ENCODE data around the gene ABL1. TPM values are rescaled to one million over a fixed set of nuclear protein-coding genes. Genes with fewer than 3 reads are reported as not detected.
"Not testable (repeated sequence)": the region's sequence is repeated elsewhere in the genome, so short reads cannot be mapped to it uniquely, and the experiment has no call there.

Gene ABL1
- total RNA-seq, 4 donors from 2014 or later, result 58.0 to 105 (median 78.6) TPM

DNA sequence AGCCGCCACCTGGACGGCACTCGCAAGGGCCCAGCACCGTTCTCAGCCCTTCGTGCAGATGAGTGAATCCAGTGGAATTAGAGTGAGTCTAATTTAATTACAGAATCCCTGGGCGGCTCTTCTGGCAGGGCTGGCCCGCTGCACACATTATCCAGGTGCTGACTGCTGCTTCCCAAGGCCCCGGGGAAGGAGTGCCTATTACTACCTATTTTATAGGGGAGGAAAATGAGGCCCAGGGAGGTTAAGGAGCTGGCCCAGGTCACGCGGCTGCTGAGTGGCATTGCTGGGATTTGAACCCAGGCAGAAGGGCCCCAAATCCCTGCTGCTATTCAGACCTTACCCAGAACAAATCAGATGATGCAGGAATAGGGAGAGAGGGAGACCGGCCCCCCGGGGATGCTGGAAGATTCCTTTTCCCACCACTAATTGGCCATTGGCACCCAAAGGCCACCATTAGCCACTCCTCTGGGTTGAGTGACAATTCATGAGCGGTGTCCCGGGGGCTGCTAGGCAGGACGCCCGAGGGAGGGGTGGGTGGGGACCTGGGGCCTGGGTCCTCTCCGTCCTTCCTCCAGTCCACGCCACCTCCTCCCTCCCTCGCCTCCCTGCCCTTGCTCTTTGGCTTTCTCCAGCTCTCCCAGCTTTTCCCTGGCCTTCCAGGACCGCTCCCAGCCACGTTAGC lies 71.8 kb downstream of the ABL1 start:
- Histone ChIP-seq H3K9me3 (no peaks in the 10 kb centered on the region), H3K4me1 (no peaks in the 10 kb centered on the region), H3K27me3 (peaks cover 0 to 59% of the 10 kb centered on the region in 2 donors), H3K36me3 (no peaks in the 10 kb centered on the region), H3K4me3 (no peak overlapping the region), H3K27ac (no peak overlapping the region)
- no peak for DNase-seq (ENCODE audit: low spot score in 2 of 2)
- TF ChIP-seq EP300 (IDR thresholded peaks at IDR 0.05) (no peak), POLR2A (IDR thresholded peaks at IDR 0.05) (no peak)
- TF ChIP-seq, protein P1, sequence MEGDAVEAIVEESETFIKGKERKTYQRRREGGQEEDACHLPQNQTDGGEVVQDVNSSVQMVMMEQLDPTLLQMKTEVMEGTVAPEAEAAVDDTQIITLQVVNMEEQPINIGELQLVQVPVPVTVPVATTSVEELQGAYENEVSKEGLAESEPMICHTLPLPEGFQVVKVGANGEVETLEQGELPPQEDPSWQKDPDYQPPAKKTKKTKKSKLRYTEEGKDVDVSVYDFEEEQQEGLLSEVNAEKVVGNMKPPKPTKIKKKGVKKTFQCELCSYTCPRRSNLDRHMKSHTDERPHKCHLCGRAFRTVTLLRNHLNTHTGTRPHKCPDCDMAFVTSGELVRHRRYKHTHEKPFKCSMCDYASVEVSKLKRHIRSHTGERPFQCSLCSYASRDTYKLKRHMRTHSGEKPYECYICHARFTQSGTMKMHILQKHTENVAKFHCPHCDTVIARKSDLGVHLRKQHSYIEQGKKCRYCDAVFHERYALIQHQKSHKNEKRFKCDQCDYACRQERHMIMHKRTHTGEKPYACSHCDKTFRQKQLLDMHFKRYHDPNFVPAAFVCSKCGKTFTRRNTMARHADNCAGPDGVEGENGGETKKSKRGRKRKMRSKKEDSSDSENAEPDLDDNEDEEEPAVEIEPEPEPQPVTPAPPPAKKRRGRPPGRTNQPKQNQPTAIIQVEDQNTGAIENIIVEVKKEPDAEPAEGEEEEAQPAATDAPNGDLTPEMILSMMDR (IDR thresholded peaks at IDR 0.05), result no peak
- 68 to 76% methylated on average over 19 to 21 of the region's 21 CpGs for WGBS, 2 donors

DNA sequence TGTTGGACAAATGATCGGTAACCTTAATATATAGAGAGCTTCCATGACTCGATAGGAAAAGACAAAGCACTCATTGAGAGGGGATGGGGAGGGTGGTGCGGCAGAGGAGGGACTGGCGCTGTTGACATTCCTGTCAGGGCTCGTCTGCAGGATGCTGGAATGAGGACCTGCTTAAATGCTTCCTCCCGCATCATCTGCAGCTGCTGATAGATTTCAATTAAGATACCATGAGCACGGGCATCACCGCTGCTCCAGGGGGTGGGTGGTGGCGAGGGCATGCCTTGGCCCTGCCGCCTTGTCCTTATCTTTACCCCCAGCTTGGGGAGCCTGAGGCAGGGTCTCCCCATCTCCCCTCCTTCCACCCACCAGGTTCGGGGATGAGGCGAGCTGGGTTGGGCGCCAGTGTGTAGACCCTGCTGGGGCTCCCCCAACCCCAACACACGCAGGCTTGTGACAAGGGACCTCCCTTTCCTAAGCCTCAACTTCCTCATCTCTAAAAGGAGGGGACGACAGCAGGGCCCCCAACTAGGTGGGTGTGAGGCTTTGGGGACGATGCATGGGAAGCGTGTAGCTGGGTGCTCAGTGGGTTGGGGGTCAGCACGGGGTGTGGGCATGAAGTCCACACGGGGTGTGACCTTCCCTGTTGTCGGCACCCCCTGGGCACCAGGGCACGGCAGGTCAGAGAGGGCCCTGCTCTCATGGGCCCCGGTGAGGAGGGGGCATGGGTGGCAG lies 73.3 kb downstream of the ABL1 start:
- no peaks in the 10 kb centered on the region for H3K9me3 ChIP-seq
- TF ChIP-seq, protein P1 (IDR thresholded peaks at IDR 0.05), result no peak
- TF ChIP-seq EP300 (IDR thresholded peaks at IDR 0.05) (no peak), POLR2A (IDR thresholded peaks at IDR 0.05) (no peak)
- H3K36me3 ChIP-seq, result no peaks in the 10 kb centered on the region
- no peak overlapping the region for H3K4me3 ChIP-seq
- WGBS, 2 donors, result 64 to 67% methylated on average over 22 of the region's 22 CpGs
- H3K27ac ChIP-seq, result no peak overlapping the region
- H3K27me3 ChIP-seq, result peaks cover 0 to 46% of the 10 kb centered on the region in 2 donors
- peaks cover 0 to 6% (median 0%) of the 10 kb centered on the region in 4 donors for H3K4me1 ChIP-seq
- no peak for DNase-seq (ENCODE audit: low spot score in 2 of 2)

DNA sequence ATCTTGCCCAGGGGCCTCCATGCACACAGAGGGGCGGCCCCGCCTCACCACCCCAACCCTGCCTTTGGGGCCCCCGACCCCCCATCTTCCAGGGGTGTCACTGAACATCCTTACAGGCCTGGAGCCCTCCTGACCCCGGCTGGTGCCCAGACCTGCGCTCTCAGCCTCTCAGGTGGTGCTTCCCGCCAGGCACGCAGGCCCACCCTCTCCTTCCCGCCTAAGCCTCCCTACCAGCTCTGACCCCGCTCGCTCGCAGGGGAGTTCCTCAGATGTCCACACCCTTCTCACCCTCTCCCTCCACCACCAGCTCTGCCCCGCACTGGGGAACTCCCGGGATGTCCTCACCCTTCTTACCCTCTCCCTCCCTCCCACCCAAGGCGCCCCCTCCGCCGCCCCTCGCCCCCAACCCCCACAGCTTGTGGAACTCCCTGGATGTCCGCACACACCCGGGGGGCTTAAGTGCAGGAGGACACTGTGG lies 73.9 kb downstream of the ABL1 start:
- no peak overlapping the region for H3K27ac ChIP-seq
- DNase-seq (ENCODE audit: low spot score in 2 of 2), result no peak
- peaks cover 0 to 45% of the 10 kb centered on the region in 2 donors for H3K27me3 ChIP-seq
- H3K4me1 ChIP-seq, result peaks cover 0 to 9% (median 0%) of the 10 kb centered on the region in 4 donors
- H3K36me3 ChIP-seq, result no peaks in the 10 kb centered on the region
- TF ChIP-seq POLR2A (IDR thresholded peaks at IDR 0.05) (no peak), EP300 (IDR thresholded peaks at IDR 0.05) (no peak)
- TF ChIP-seq, protein P1 (IDR thresholded peaks at IDR 0.05), result no peak
- 83 to 86% methylated on average over 19 of the region's 19 CpGs for WGBS, 2 donors
- no peaks in the 10 kb centered on the region for H3K9me3 ChIP-seq
- H3K4me3 ChIP-seq, result no peak overlapping the region

DNA sequence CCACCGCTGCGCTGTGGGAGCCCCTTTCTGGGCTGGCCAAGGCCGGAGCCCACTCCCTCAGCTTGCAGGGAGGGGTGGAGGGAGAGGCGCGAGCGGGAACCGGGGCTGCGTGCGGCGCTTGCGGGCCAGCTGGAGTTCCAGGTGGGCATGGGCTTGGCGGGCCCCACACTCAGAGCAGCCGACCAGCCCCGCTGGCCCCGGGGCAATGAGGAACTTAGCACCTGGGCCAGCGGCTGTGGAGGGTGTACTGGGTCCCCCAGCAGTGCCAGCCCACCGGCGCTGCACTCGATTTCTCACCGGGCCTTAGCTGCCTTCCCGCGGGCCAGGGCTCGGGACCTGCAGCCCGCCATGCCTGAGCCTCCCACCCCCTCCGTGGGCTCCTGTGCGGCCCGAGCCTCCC lies 75.0 kb downstream of the ABL1 start:
- H3K4me3 ChIP-seq; H3K27ac ChIP-seq; H3K4me1 ChIP-seq; H3K9me3 ChIP-seq; H3K36me3 ChIP-seq; DNase-seq (ENCODE audit: low spot score in 2 of 2): not testable (repeated sequence)
- H3K27me3 ChIP-seq, result peaks cover 0 to 47% of the 10 kb centered on the region in 2 donors
- 92 to 94% methylated on average over 12 to 17 of the region's 27 CpGs for WGBS, 2 donors

DNA sequence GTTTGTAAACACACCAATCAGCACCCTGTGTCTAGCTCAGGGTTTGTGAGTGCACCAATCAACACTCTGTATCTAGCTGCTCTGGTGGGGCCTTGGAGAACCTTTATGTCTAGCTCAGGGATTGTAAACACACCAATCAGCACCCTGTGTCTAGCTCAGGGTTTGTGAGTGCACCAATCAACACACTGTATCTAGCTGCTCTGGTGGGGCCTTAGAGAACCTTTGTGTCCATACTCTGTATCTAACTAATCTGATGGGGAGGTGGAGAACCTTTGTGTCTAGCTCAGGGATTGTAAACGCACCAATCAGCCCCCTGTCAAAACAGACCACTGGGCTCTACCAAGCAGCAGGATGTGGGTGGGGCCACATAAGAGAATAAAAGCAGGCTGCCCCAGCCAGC lies 75.6 kb downstream of the ABL1 start:
- DNase-seq (ENCODE audit: low spot score in 2 of 2); H3K4me3 ChIP-seq; H3K4me1 ChIP-seq; H3K27ac ChIP-seq; H3K36me3 ChIP-seq; H3K9me3 ChIP-seq: not testable (repeated sequence)
- 27 to 40% methylated on average over 1 of the region's 1 CpG for WGBS, 2 donors
- peaks cover 0 to 41% of the 10 kb centered on the region in 2 donors for H3K27me3 ChIP-seq
